Measurements from ENCODE around the gene TEX30.

TEX30 gene

DNA sequence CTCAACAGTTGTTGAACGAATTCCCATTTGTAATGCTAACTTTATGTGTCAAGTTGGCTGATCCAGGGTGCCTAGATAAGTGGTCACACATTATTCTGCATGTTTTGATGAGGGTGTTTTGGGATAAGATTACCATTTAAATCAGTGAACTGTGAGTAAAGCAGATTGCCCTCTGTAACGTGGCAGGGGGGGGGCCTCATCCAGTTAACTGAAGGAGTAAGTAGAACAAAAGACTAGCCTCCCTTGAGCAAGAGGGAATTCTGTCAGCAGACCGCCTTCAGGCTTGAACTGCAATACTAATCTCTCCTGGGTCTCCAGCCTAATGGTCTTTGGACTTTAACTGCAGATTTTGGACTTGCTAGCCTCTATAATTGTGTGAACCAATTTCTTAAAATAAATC, 4.2 kb upstream of the TEX30 start:
- DNase-seq = no peak

DNA sequence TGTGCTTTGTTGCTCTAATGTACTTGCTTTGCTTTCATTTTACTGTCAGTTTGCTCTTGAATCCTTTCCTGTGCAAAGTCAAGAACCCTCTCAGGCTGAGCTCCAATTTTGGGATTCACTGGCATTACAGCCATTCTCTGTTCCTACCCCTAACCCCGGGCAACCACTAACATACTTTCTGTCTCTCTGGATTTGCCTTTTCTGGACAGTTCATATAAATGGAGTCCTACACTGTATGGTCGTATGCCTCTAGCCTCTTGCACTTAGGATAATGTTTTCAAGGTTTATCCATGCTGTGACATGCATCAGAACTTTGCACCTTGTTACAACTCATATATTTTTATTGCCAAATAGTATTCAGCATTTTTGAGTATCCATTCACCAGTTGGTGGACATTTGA, 2.7 kb upstream of the TEX30 start:
- no peak for DNase-seq

DNA sequence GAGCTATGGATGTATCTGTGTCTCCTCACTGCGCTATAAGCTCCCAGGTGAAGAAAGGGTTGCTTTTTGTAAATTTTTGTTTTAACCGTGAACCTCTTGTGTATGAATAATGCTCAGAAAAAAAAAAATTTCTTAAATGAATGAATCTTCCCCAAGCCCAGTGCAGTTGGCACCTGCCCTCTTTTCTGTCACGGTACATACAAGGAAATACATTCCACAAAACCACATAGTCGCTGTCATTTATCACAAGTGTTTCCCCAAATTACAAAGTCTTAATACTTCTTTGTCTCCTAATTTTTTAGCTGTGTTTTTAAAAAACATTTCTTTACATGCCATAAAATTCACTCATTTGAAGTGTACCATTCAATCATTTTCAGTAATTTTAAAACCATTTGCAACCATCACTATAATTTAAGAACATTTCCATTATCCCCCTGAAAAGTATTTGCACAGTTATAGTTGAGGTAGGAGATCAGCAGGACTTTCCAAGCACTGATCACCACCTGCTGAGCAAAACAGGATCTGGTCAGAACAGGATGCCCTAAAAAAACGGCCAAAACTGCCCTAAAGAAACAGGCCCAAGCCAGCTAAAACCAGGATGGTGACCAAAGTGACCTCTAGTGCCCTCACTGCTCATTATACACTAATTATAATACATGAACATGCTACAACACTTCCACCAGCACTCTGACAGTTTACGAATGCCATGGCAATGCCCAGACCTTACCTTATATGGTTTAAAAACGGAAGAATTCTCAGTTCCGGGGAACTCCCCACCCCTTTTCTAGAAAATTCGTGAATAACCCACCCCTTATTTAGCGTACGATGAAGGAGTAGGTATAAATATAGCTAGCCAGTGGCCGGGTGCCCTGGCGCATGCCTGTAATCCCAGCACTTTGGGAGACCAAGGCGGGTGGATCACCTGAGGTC, 1.3 kb upstream of the TEX30 start:
- no peak for DNase-seq

DNA sequence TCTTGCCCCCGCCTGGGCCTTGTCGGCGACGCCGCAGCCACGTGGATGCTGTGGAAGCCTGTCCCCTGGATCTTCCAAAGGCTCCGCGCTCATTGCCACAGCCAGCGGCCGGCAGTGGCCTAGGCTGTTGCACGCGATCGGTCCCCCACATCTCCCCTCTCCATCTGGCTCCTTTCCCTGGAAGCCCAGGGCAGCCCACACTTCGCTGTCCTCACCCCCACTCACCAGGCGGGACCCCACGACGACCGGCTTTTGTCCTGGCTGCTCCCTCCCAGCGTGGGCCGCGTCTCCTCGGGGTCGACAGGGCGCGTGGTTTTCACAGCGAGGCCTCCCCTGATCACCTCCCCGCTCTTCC, 605 bp upstream of the TEX30 start:
- no peak for DNase-seq

DNA sequence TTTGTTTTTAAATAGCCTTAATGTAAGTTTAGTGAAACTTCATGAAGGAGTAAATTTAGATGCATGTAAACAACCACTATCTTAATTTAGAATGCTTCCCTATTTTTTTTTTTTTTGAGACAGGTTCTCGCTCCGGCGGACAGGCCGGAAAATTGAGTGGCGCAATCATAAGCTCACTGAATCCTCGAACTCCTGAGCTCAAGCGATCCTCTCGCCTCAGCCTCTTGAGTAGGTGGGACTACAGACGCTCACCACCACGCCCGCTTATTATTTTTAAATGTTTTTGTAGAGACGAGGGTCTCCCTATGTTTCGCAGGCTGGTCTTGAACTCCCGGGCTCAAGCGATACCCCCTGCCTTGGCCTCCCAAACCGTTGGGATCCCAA, 1.6 kb downstream of the TEX30 start:
- DNase-seq = no peak

DNA sequence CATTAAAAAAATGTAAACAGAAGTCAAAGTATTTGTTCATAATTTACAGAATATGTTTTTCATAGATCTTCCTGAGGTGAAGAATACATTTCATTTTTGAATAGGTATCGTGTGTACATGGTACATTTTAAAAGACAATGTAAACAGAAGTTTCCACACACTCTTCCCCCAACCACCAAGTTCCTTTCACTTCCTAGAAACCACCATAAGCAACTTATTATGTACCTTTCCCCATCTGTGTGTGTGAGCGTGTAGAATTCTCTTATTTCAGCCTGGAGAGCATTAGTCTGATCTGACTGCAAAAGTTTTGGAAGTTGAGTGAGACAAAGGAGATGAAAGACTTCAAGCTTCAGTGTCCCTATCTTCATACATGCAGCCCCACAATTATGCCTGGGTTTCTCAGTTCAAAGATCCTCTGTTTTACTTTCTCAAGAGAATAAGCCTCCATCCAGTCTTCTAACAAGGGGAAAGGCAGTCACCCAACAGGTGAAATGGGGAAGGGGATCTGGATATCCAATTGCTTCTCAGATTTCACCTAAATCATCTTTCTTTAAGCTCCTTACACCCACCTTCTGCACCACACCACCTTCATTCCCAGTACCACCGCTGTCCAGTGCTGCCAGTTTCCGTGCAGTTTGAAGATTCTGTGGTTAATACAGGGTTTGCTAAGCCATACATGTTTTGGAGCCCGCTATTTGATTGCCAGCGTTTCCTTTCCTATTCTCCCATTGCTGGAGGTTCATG, 2.1 kb downstream of the TEX30 start:
- DNase-seq = no peak

DNA sequence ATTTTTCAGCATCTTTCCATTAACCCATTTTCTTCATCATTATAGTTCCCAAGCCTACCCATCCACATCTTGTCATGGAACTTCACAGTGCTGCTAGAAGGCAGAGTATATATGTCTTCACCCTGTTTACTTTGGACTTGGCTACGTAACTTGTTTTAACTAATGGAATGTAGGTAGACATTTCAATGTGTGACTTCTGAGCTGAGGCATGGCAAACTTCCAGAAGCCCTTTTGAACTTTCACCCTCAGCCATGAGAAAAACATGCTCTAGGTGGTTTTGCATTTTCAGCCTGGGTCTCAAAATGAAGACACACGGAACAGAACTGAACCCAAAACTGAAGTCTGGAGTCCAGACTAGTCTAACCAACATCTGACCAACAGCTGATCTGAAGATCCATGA, 3.2 kb downstream of the TEX30 start:
- no peak for DNase-seq

DNA sequence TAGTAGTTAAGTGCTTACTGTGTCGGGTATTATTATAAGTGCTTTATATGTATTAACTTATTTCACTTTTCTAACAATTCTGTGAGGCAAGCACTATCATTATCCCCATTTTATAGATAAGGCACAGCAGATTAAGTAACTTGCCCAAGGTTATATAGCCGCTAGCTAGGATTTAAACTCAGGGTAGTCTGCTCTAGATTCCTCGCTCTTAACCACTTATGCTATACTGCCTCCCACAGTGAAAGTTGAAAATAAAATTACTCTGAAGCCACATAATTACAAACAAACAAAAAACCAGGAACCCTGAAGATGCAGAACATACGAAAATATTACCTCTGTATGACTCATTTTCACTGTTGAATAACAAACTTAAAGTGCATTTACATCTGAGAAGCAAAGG, 3.9 kb downstream of the TEX30 start:
- DNase-seq = no peak

DNA sequence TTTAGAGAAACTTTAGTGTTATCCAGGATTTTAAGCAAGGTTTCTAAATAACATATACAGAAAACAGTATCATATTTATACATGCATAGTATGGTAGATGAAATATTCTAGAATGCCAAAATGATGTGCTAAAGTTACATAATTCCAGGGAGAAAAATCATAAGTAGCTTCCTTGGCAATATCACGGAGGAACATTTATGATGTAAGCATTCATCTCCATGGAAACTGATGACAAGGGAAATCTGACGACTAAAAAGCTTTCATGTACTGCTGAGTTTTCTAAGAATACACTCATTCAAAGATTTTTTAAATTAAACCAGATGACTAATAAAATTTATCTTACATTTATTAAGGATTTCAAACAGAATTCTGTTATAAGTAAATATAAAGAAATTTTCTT, 4.7 kb downstream of the TEX30 start:
- no peak for DNase-seq

DNA sequence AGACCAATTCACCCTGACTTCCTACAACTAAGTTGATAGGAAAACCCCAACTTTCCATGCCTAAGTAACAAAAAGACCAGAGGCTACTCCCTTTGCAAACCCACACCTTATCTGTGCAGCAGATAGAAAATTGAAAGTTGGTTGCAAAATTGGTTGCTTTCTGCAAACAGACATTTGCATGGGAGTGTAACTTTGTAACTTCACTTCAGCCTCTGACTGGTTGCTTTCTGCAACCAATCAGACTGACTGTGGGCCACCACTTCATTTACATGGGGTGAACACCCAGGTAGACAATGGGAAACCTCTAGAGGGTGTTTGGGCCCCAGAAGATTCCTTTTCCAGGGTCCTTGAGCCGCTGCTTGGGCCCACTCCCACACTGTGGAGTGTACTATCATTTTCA, 9.8 kb downstream of the TEX30 start:
- DNase-seq = no peak

DNA sequence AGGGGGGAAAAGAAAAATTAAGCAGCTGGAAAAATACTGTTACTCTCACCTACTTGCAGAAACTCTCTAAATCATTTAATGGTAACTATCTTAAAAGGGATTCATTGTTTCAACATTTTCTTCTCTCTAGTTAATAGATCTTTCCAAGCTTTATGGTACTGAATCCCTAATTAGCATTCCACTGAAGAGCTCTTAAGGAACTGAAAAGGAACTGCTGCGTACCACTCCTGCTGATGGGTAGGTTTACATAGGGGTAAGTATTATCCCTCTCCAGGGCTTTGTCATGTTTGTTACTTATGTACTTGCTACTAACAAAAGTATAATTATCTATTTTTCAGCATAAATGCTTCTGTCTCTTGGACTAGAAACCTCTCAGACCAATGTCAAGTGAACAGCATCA, 12.5 kb downstream of the TEX30 start:
- no peak for DNase-seq

DNA sequence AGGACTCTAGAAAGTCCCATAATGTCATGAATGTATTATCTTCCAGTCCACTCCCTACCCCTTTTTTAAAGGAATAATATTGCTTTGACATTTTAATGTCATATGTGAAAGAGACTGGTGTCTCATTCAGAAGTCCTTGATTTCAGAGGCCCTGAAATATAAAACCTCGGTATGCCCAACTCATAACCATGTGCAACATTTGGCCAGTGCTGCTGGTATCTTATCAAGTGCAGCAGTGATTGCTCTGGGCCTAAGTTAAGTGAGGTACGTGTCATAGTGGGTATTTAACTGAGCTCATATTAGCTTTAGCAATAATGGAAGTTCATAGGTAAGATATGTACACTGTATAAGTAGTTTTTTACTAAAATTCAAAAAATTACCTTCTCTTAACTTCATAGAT, 14.7 kb downstream of the TEX30 start:
- no peak for DNase-seq

DNA sequence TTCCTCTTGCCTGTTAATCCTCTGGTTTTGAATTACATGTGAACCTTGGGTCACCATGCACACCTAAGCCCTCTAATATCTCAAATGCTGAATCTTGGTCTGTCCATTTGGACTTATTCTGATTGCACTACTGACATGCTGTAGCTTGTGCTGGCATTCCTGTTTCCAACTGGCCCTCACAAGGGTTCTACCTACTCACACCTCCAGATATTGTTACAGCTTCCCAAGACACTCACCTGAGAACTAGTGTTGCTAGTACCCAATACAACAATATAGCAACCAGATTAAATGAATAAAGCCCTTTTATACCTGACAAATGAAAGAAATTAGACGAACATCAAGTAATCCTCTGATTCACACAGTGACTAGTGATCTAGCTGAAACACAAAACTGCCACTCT, 16.6 kb downstream of the TEX30 start:
- no peak for DNase-seq

DNA sequence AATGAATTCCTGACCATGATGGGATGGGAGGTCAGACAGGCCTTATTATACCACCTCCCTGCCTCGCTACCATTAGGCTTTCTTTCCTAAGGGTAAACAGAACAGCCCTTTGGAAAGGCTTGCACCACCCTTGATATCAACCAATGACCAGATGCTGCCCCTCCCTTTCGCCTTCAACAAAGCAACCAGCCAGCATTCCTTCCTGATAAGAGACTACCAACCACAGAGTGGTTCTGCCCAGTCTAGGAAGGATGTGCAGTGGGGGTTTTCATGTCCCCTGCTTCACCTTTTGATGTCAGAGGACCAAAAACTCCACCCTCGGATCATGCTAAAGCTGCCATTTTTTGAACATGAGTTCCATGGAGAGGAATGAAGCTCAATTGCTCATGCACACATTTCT, 21.7 kb downstream of the TEX30 start:
- DNase-seq = no peak

DNA sequence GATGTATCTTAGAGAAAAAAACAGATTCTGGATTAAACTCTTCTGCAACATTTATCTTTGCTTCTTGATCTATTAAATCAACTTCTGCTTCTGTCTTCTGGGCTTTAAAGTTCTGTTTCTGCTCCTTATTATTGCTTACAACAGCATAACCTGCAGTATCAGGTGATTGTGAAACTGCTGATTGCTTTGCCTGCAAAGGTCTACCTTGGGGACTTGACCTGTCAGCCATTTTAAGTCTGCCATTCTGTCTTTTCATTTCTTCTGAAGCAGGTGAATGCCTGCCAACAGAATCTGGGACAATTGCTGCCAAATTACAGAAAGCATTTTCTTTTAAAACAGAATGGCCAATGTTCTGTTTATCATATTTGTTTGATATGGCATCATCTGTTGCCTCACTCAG, 31.1 kb downstream of the TEX30 start:
- DNase-seq = no peak

DNA sequence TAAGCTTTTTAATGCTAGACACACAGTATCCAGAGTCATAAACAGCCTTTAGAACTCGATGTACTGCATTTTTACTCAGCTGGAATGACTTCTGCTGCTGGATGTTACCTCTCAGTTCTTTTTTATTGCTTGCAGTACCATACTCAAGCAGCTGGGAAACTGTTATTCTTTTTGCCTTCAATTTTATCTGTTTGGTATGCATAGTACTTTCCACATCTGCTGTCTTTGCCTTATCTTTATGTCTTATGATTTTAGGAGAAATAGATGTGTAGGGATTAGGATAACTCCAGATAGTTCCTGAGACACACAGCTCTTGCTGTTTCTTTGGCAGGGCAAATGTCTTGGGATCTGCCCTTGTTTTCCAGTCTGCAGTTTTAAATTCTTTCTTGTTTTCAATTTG, 31.5 kb downstream of the TEX30 start:
- no peak for DNase-seq

DNA sequence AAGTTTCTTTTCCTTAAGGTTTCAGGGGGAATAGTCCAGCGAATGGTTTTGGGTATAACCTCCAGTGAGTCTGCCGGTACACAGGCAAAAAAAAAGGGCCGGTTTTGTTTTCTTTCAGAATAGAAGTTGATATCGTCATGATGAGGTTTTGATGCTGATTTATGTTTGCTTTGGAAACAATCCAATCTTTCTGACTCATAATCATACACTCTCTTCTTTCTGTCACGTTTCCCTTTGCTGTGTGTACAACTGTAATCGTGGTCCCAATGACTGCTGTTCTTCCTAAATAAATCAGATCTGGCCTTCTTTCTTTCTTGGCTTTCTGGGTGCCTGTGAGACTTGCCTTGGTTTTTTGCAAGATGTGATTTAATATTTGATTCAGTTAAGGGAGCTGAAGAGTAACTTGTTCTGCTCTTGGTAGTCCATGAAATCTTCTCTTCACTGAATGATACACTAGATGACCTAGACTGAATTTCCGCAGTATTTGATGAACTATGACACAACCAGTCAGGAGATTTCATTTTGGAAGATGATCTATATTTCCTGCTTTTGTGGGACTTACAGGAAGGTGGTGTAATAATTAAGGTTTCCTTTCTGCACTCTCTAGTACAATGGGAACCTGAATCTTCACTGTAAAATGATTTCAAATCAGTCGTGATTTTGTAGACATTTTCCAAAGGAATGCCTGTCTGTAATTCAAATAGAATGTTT, 43.9 kb downstream of the TEX30 start:
- DNase-seq = no peak

DNA sequence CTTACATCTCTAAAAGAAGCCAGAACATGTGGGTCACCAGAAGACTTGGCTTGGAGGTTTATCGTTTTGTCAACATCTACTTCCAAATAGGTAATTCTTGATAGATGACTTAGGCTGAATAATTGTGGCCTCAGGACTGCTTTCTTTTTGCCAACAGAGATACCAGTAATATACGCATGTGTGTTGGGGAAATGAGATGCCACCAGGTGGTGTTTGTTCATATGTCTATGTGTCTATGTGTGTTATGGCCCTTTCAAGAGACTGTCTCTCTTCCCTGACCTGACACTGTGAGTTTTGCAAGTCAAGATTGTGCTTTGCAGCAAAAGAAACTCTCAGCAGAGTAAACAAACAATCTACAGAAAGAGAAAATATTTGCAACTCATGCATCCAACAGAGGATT, 47.2 kb downstream of the TEX30 start:
- no peak for DNase-seq

DNA sequence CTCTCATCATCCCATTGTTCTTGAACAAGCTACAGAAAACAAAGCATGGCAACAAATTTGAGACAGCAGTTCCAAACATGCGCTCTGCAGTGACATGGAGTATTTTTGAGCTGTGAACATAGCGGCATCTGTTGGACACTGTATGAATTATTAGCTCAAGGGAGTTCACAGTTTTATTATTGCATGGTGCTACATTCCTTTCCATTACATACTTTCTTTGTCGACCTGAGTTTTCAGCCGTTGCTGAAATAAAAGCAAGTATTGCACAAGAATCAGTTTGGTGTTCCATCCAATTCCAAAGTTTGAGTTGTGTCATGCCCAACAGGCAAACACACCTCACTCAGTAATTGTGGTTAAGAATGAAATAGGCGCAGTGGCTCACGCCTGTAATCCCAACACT, 48.7 kb downstream of the TEX30 start:
- DNase-seq = no peak

DNA sequence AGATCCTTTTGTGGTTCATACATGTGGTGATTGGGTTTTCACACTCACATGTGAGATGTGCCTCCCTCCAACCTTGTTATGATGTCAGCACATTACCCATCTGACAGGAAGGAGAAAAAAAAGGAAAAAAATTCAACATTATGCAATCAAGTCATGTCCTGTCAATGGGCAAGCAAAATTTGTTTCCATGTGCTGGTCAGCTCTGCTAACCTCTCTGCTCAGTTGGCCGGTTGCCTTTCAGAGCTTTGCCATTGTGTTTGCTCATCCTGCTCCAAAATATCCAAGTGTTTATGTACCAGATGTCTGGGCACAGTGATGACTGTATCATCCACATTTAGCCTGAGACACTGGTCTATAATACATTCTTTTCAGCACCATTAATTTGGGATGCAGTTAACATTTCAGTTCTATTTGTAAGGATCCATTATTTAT, 51.8 kb downstream of the TEX30 start:
- DNase-seq = no peak

DNA sequence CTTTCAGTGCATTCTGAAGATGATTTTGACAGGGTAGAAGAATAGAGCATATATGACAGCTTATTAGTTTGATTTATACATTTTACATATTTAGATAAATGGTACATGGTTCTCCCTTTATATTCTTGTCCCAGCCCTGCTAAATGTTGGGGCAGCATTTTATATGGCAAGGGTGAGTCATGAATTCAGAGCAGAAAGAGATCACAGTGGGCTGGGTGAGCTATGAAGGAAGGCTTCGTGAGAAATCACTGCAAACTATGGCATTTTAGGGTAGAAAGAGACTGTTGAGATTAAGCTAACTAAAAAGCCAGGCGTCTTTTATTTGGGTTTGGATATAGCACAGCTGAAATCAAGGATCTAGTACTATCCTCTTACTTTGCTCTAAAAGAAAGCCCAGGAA, 54.8 kb downstream of the TEX30 start:
- no peak for DNase-seq

Data from NCI-H1436 treated with DMSO at 0.1 percent for 48 hours (cell line).